ENCODE data around the gene CTNNA3. TPM values are rescaled to one million over a fixed set of nuclear protein-coding genes. Genes with fewer than 3 reads are reported as not detected.

The CTNNA3 gene
- total and polyA plus RNA-seq, 2 of the 4 experiments (the other 2 are of a cell fraction) = 0.19 to 0.90 TPM

DNA sequence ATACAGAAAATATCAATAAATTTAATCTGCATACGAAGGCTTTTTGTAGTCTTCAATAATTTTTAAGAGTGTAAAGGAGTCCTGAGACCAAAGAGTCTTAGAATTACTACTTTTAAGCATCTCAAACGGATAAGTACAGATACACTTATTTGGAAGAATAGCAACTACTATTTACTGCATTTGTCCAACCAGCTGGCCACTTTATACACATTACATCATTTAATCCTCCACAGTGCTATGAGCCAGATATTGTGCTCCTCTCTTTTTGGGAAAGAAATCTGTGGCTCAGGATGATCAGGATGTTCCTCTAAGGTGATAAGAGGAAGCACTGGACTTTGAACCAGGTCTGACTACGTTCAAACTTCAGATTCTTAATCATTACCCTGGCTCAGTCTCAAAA is 1358.8 kb downstream of the CTNNA3 start:
- H3K4me3 ChIP-seq (ENCODE audit: insufficient read depth, low read depth, low read length) = no peak overlapping the region
- no peaks in the 10 kb centered on the region for H3K36me3 ChIP-seq (ENCODE audit: control insufficient read depth, insufficient read depth, low read length)
- no peak overlapping the region for H2AK9ac ChIP-seq (replicated peaks; ENCODE audit: low read depth, low read length, poor library complexity)
- no peak overlapping the region for H2BK5ac ChIP-seq (ENCODE audit: low read depth, low read length, poor library complexity, severe bottlenecking)
- H3K56ac ChIP-seq (ENCODE audit: extremely low read depth, insufficient read depth, low read length) = no peak overlapping the region
- in situ Hi-C loops (cut with MboI; ENCODE audit: low sequenced_read_pairs) = no loop called here
- no peak overlapping the region for H2BK20ac ChIP-seq (ENCODE audit: low read depth, low read length)
- H2BK15ac ChIP-seq (ENCODE audit: low read depth, low read length) = no peak overlapping the region
- H3K9me1 ChIP-seq (ENCODE audit: insufficient read depth, low read length) = no peaks in the 10 kb centered on the region
- no peaks in the 10 kb centered on the region for H3K27me3 ChIP-seq (ENCODE audit: control insufficient read depth, insufficient read depth, low read length)
- no peak overlapping the region for H3K23ac ChIP-seq (ENCODE audit: low read depth, low read length)
- dilution Hi-C loops (cut with HindIII; ENCODE audit: low sequenced_read_pairs, unreplicated experiment) = no loop called here
- H4K8ac ChIP-seq (ENCODE audit: low read depth in 2 of 2, low read length in 2 of 2) = no peak overlapping the region
- DNase-seq = no peak
- CTCF ChIA-PET = no interaction called here
- H4K5ac ChIP-seq (ENCODE audit: low read depth, low read length) = no peak overlapping the region
- H2BK120ac ChIP-seq (ENCODE audit: low read depth, low read length) = no peak overlapping the region
- H3K4ac ChIP-seq (ENCODE audit: low read depth, low read length) = no peak overlapping the region
- no peak overlapping the region for H4K91ac ChIP-seq (ENCODE audit: insufficient read depth, low read depth, low read length)
- H3K4me1 ChIP-seq (ENCODE audit: control insufficient read depth, insufficient read depth, low read length) = no peaks in the 10 kb centered on the region
- TF ChIP-seq MAFK (IDR thresholded peaks at IDR 0.05; ENCODE audit: low read depth, low read length) (no peak), USF2 (IDR thresholded peaks at IDR 0.05; ENCODE audit: low read depth, low read length) (no peak), CTCF (conservative IDR thresholded peaks at IDR 0.05; ENCODE audit: low read depth, low read length) (no peak), FOS (IDR thresholded peaks at IDR 0.05; ENCODE audit: low read depth, low read length) (no peak), MXI1 (IDR thresholded peaks at IDR 0.05; ENCODE audit: borderline replicate concordance, low read depth, low read length) (no peak), MAZ (IDR thresholded peaks at IDR 0.05; ENCODE audit: borderline replicate concordance, low read depth, low read length) (no peak), BHLHE40 (IDR thresholded peaks at IDR 0.05; ENCODE audit: low read depth, low read length) (no peak), RAD21 (IDR thresholded peaks at IDR 0.05; ENCODE audit: low read length) (no peak), RFX5 (IDR thresholded peaks at IDR 0.05; ENCODE audit: low read depth, low read length) (no peak), RCOR1 (IDR thresholded peaks at IDR 0.05; ENCODE audit: insufficient replicate concordance, low read length) (no peak), NFE2L2 (IDR thresholded peaks at IDR 0.05; ENCODE audit: low read depth, low read length) (no peak), SMC3 (IDR thresholded peaks at IDR 0.05; ENCODE audit: low read depth, low read length) (no peak), POLR2A (IDR thresholded peaks at IDR 0.05; ENCODE audit: low read depth, low read length) (no peak), CHD1 (IDR thresholded peaks at IDR 0.05; ENCODE audit: low read depth, low read length) (no peak), CEBPB (IDR thresholded peaks at IDR 0.05; ENCODE audit: low read depth, low read length) (no peak)
- TF ChIP-seq, protein P1, sequence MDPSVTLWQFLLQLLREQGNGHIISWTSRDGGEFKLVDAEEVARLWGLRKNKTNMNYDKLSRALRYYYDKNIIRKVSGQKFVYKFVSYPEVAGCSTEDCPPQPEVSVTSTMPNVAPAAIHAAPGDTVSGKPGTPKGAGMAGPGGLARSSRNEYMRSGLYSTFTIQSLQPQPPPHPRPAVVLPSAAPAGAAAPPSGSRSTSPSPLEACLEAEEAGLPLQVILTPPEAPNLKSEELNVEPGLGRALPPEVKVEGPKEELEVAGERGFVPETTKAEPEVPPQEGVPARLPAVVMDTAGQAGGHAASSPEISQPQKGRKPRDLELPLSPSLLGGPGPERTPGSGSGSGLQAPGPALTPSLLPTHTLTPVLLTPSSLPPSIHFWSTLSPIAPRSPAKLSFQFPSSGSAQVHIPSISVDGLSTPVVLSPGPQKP (IDR thresholded peaks at IDR 0.05; ENCODE audit: borderline replicate concordance, low read depth, low read length) = no peak
- no peaks in the 10 kb centered on the region for H3K9me3 ChIP-seq (ENCODE audit: control insufficient read depth, insufficient read depth, low read length)
- no peak for ATAC-seq (ENCODE audit: low read depth)
- BruUV-seq (replicated peaks) = no TSS peak
- intact Hi-C loops (cut with micrococcal nuclease) = no loop called here
- H4K20me1 ChIP-seq (ENCODE audit: insufficient read depth, low read length) = no peaks in the 10 kb centered on the region
- no peak overlapping the region for H2AFZ ChIP-seq (replicated peaks; ENCODE audit: low read length, poor library complexity)
- no peak overlapping the region for H3K9ac ChIP-seq (ENCODE audit: low read depth, low read length)
- POLR2A ChIA-PET (ENCODE audit: unreplicated experiment) = no interaction called here
- no peak overlapping the region for H2AK5ac ChIP-seq (ENCODE audit: low read depth, low read length)
- no peaks in the 10 kb centered on the region for H3K79me1 ChIP-seq (ENCODE audit: low read depth in 1 of 2, low read length in 2 of 2)
- H3K27ac ChIP-seq (ENCODE audit: insufficient read depth, low read length) = no peak overlapping the region
- no peak overlapping the region for H3K18ac ChIP-seq (ENCODE audit: low read depth, low read length)
- no CpG with 5 or more reads among the region's 3 CpGs for WGBS, 2 experiments (ENCODE audit: extremely low coverage in 2 of 2, insufficient read length in 1 of 2)
- H3K14ac ChIP-seq (replicated peaks; ENCODE audit: low read depth, low read length) = no peak overlapping the region
- H3K4me2 ChIP-seq (ENCODE audit: low read depth, low read length) = no peak overlapping the region
